ENCODE data around the gene RAP1GAP2.
A peak's percentile ranks its signal among the peaks of the same experiment; 100 is the strongest.

RAP1GAP2 gene

DNA sequence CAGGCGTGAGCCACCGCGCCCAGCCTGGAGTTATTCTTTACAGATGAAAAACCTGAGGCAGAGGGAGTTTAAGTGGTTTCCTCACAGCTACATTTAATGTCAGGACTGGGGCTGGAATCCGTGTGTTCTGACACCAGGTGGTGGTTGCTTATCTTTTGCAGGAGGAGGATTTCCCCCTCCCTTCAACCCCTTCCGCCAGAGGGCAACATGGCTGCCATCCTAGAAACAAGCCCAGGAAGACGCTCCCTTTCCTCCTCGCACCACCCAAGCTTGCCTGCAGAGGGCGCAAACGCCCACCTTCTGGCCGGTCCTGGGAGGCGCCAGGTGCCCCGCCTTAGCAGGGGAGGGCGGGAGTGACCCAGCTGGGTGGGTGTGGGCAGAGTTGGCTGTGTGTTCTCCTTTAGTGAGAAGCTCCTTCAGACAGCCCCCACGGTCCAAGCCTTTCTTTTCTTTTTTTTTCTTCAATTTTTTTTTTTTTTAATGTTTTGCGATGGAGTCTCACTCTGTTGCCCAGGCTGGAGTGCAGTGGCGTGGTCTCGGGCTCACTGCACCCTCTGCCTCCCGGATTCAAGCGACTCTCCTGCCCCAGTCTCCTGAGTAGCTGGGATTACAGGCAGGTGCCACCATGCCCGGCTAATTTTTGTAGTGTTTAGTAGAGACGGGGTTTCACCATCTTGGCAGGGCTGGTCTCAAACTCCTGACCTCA, 9.9 kb upstream of the RAP1GAP2 start:
- peak; percentile 29 for DNase-seq (ENCODE audit: low read depth)

DNA sequence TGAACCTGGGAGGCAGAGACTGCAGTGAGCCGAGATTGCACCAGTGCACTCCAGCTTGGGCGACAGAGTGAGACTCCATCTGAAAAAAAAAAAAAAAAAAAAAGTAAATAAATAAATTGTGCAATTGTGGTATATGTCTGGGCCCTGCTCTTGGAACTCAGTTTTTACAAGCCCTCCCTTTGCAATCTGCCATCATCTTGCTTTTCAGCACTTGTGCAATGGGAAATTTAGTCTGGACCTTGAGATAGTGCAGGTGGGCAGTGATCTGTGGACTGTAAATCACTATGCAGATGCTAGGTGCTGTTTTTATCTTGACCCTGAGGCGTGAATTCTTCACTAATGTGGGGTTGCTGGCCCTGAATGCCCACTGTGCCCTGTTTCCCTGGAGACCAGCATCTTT, 6.5 kb upstream of the RAP1GAP2 start:
- DNase-seq (ENCODE audit: low read depth) = no peak

DNA sequence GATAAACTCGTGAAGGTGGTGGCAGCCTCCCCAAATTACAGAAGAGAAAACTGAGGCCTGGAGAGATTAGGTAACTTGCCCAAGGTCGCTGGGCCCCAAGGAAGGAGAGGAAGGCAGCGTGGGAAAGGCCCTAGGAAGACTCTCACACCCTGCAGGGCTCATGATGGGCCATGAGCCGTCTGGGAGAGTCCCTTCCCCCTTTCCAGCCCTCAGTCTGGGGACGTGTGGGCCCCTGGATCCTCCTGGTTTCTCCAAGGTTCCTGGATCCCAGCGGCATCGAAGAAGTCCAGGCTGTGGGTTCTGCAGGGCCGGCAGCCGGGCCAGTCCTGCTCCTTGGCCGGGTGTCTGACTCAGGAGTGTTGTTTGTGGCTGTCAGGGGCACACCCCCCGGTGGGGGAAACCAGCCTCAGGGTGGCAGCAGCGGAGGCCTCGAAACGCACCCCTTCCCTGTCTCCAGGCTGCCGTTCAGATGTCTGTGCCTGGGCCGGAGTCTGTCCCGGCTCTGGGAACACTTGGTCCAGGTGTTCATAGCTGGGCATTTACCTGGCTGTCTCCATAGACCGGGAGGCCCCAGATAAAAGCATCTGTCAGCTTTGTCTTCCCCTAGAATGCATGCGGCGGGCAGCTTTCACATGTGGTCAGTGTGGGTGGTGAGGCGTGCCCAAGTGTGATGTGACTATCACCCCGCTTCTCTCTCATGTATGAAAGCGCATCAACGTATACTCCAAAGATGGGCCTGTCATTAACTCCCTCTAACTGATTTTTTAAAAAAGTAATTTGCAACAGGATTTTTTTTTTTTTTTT, 3.7 kb upstream of the RAP1GAP2 start:
- no peak for DNase-seq (ENCODE audit: low read depth)

DNA sequence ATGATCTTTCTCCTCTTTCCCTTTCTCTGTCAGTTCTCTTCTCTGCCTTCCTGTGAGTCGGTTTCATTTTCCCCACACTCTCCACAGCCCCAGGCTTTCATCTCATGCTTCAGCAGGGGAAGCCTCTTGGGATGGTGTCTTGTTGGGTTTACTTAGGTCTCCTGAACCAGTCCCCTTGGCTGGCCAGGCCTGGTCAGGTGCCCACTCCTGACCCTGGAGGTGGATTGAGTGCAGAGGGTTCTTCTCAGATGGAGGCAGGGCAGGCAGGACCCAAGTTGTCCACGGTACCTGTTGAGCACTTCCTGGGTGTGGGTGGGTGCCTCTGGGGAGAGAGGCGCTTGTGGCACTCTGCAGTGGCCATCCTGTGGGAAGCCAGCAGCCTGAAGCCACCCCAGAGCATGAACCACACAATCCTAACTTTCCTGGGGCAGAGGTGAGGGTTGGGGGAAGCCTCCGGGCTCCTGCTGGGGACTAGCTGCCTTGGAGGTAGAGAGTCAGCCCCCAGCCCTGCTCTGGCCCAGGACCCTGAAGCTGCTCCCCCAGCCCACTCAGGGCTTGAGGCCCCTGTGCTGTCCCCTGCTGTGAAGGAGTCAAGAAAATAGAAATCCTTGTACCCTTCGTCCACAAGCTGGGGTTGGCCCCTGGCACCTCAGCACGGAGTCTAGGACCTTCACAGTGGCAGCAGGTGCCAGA, 2.0 kb upstream of the RAP1GAP2 start:
- DNase-seq (ENCODE audit: low read depth) = no peak

DNA sequence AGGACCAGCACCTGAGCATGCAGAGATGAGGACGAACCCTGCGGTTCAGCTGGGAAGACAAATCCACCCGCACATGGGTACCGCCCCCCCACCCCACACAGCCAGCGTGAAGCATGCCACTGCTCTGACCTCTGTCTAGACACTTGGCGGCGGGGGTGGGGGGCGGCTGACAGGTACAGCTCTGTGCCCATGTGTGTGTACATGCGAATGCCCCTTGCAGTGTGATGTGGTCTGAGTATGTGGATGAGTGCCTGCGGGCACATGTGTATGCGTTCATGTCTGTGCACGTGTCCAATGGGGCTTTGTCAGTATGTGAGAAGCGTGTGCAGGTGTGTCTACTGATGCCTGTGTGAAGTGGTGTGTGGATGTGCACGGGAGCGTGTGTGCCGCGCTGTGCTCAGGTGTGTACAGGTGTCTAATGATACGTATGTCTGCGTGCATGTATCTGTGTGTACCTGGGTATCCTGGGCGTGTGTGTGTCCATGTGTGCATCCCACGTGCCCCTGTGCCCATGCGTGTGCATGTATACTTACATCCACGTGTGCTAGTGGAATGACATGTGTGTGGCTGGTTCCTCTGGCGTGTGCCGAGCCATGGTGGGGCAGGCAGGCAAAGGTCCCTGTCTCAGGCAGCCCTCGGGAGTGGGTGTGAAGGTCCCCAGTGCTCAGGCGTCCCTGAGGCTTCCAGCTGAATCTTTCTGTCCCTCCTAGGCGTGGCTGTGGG, 636 bp upstream of the RAP1GAP2 start:
- DNase-seq (ENCODE audit: low read depth) = no peak

DNA sequence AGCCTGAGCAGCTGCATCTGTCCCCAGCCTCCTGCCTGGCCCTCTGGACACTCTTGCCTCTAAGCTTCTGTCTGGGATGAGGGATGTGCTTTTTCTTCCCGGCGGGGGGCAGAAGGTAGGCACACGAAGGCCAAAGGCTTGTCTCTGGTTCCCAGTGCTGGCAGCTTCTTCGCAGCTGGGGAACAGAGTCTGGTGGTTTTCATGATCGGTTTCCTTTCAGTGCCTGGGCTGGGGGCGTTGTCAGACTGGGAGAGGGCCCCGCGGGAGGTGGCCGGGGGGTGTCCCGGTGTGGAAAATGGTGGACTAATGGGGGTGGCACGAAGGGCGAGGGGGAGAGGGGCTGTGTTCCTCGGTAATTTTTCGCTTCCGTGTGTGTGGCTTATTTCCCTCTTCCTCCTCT, 988 bp downstream of the RAP1GAP2 start:
- no peak for DNase-seq (ENCODE audit: low read depth)

DNA sequence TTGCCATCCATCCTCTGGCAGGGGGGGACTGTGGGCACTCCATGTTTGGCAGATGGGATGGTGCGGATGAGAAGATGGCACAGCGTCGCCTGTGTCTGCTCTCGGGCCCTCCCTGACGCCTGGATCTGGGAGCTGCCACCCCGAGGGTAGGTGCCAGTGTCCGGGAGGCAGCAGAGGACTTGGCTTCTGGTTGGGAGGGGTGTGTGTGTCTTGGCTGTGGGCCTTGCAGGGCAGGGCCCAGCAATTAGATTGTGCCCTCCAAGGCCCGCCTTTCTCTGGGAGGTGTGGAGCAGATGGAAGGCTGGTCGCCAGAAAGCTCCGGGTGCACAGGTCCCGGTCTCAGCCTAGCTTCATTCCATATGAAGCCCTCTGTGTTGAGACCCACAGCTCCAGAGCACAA, 1.4 kb downstream of the RAP1GAP2 start:
- DNase-seq (ENCODE audit: low read depth) = no peak

DNA sequence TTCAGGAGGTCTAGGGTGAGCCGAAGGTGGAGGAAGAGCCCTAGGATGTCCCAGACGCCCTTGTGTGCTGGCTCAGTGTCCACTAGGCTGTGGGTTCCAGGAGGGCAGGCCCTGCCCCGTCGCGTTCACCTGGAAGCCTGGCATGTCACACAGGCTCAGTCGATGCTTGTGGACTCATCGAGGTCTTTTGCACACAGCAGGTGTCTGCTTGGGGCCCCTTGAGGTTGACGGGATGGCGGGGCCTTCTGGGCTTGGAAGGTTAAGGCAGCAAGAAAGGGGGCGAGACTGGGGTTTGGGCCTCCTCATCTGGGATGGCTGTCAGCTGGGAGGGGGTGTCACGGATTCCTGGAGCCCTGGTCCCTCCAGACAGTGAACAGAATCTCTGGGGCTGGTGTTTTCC, 1.9 kb downstream of the RAP1GAP2 start:
- no peak for DNase-seq (ENCODE audit: low read depth)

DNA sequence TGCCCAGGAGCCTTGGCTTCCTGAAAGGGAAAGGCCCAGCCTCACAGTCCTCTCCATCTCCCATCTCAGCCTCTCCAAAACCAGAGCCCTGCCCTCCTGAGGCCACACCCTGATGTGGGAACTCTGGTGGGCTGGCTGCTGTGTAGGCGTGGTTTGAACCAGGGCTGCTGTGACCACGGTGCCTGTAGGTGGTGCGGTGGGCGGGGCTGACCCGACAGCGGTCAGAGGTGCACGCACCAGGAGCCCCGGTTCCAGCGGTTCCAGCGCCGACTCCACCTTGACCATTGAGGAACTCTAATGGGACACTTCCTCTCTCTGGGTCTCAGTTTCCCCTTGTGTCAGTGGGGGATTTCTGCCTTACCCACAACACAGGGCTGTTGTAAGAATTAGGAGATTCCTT, 2.4 kb downstream of the RAP1GAP2 start:
- DNase-seq (ENCODE audit: low read depth) = no peak

DNA sequence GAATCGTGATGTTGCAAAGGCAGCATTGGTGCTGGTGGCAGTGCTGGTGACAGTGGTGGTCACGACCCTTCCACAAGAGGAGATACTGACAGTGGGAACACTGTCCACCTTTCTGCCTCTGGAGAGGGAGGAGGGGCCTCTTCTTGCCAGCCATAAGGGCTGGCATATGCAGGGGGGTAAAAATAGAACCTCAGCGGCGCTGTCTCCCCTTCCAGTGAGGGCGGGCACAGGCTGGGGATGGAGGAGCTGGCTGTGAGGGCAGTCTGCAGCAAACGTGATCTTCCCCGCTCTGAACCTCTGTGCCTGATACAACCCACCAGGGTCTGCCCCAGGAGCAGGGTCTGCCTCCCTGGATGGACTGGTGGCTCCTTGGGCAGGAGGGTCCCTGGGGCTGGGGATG, 3.4 kb downstream of the RAP1GAP2 start:
- DNase-seq (ENCODE audit: low read depth) = no peak

DNA sequence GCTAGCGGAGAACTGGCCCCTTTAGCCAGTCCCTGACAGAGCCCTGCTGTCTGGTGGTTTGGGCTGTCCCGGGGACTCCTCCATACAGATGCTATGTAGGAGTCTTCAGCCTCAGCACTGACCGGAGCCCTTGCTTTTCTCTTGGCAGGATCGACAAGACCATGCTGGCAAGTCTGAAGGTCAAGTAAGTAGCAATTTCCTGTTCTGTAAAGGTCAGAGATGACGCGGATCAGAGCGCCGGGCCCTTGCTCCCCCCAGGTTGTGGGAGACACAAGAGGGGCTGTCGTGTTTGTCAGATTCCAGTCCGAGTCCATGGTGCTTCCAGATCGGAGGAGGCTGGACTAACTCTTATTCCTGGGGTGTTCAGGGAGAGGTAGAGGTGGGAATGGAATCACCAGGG, 4.1 kb downstream of the RAP1GAP2 start:
- no peak for DNase-seq (ENCODE audit: low read depth)

DNA sequence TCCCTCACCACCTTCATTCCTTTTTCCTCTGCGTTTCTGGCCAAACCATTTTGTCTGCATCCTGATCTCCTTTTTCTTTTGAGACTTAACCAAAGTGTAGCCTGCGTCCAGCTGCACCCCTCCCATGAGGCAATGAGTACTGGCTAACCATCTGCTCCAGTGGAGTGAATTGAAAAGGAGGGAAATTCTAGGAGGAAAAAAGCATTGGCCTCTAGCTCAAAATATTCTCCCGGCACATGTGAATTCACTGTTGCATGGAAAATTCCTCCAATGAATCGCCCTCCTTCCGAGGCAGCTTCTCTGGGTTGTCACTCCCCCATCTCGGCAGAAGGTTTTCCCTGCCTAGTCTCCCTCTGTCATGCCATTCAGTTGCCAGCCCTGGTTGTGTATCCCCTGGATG, 5.6 kb downstream of the RAP1GAP2 start:
- no peak for DNase-seq (ENCODE audit: low read depth)

DNA sequence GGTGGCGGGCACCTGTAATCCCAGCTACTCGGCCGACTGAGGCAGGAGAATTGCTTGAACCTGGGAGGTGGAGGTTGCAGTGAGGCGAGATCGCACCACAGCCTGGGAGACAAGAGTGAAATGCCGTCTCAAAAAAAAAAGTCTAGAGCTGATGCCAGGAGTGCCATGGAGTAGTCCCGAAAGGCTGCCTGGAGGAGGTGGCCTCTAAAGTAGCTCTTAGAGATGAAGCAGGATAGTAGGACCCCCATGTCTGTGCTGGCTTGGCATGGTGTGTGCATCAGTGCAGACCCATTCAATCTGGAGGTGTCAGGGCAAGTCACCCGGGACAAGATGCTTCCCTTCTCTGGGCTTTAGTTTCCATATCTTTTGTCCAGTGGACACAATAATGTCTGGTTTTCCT, 6.3 kb downstream of the RAP1GAP2 start:
- no peak for DNase-seq (ENCODE audit: low read depth)

DNA sequence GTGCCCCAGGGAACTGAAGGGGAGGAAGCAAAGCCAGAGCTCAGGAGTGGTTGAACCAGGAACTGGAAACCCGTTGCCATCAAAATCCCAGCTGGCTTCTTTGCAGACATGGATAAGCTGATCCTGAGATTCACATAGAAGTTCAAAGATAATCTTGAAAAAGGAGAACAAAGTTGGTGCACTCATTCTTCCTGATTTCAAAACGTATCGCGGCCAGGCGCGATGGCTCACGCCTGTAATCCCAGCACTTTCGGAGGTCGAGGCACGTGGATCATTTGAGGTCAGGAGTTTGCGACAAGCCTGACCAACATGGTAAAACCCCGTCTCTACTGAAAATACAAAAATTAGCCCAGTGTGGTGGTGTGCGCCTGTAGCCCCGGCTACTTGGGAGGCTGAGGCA, 7.1 kb downstream of the RAP1GAP2 start:
- no peak for DNase-seq (ENCODE audit: low read depth)

DNA sequence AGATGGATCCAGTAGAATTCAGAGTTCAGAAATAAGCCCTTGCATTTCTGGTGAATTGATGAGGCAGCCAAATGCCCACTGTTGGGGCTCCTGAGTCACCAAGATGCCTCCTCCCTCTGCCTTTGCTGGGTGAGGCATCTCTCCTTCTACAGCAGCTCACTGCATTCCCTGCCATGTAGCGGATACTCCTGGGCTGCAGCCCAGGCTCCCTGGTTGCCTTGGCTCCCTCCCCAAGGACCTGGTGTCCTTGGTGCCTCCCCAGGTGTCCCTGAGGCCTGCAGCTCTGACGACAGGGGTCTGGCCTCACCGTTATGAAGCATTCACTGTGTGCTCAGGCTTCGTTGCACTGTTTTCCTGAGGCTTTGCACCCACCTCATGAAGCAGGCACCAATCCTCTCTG, 7.7 kb downstream of the RAP1GAP2 start:
- DNase-seq (ENCODE audit: low read depth) = no peak

DNA sequence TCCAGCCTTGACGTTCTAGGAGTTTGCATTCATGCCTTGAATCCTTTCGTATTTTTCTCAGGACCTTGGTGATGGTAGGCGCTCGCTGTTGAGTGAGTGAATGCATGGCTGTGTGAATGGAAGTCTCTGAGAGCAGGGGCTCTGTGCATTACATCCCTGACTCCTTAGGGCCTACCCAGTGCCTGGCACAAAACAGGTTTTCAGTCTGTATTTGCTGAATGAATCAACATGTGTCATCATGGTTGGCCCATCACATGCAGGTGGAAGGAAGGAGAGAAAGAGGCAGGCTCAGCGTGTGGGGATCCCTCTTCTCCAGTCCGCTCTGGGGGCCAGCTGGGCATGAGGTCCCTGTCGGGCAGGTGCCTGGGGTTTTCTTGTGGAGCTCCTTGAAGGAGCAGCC, 8.7 kb downstream of the RAP1GAP2 start:
- DNase-seq (ENCODE audit: low read depth) = no peak

DNA sequence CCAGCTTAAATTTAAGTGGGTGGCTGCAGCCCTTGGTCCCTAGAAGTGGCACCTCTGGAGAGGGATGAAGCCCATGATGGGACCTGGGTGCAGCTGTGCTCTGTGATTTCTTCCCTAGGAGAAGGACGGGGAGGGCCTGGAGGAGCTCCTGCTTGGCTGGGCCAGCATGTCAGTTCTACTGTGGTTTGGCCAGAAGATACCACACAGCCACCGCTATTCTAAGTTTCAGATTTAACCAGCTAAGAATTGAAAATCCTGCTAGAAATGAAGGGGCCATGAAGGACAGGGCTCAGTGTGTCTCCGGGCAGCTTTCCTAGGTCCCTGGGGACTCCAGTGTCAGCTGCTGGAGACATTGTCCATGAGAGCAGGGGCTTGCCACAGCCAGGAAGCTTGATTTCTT, 9.7 kb downstream of the RAP1GAP2 start:
- no peak for DNase-seq (ENCODE audit: low read depth)

DNA sequence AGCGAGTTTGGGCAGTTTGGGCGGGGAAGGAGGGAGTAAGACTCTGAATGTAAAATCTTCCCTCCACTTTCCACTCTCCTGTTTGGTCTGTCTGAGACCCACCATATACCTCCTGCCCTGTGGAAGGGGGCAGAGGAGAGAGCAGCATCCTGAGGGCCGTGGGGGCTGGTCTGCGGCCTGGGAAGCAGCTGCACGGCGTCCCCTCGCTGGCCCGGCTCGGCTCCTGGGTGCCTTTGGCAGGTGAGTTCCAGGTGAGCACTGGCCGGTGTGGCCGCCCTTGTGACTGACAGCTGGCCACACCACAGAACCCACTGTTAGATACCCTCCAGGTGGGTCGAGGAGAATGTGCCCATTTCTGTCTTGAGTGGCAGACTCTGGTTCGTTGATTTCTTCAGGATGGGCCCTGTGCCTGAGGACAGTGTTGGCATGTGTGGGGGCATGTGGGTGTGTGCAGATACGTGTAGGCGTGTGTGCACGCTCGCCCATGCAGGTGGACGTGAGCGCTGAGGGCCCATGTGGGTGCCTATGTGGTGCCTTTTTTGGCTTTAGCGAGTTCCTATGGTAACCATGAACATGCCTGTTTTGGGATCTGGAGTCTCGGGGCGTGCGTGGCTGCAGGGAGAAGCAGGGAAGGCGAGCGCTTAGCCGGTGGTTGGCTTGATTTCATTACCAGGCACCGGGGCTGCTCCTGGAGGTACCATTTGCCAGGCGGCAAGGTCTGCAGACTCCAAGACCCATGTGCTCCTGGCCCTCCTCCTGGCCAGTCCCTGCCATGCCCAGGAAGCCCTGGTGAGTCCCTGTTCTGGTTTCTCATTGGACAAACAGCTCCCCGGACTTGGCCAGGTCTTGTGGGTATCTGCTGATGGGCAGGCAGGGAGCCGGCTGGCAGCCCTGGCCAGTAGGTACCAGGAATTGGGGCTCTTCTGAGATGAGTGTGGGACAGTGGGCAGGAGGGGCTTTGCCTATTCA, 12.4 kb downstream of the RAP1GAP2 start:
- DNase-seq (ENCODE audit: low read depth) = no peak

DNA sequence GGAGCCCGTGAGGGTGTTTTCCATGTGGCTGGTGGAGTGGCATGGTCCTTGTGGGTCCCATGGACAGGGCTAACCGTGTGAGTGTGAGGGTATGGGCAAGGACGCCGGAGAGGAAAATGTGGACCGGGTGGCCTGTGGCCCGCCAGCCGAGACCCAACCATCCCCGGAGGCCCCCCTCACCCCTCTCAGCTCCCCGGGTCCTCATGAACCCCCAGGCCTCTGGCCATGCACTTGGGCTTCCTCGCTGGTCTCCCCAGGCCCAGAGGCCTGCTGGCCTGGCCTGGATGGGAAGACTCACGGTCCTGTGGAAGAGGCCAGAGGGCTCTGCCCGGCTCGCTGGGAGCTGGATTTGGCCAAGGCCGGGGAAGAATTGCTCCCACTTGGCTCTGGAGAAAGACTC, 13.1 kb downstream of the RAP1GAP2 start:
- DNase-seq (ENCODE audit: low read depth) = no peak

DNA sequence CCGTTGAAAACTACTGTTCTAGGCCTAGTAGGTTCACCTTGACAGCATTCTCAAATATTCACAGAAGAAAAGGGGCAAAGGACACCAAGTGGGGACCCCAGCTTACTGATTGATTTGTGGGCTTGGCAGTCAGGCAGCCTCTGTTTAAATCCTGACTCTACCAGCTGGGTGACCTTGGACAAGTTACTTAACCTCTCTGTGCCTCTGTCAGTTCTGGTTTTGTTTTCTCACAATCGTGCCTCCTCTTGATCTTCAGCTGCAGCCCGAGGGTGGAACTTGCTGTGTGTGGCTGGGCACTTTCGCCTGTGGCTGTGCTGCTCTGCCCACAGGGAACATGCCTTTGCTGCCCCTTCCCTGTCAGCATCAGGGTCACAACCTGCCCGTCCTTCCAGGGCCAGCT, 17.8 kb downstream of the RAP1GAP2 start:
- DNase-seq (ENCODE audit: low read depth) = no peak

Measured in HS-27A (cell line).